Lower leg skin (tissue), 3 donors: Measurements from ENCODE around the gene NFATC4.
"Not testable (repeated sequence)": the region's sequence is repeated elsewhere in the genome, so short reads cannot be mapped to it uniquely, and the experiment has no call there.

Source experiments
- CTCF ChIP-seq, 3 donors: fragments of 450-650 bp; IDR thresholded peaks; one replicate each; pipeline ENCODE4 v1.5.1; 2016; ENCODE audit warnings: antibody characterized with exemption in 3 of 3, mild to moderate bottlenecking in 3 of 3, moderate library complexity in 2 of 3
- POLR2A ChIP-seq, 2 donors: fragments of 450-650 bp; IDR thresholded peaks; one replicate each; pipeline ENCODE4 v1.6.1; 2016 to 2017; ENCODE audit warnings: antibody characterized with exemption in 2 of 2, mild to moderate bottlenecking in 1 of 2, moderate library complexity in 1 of 2

GRCh38 chr14:24387579-24387978 is 19.6 kb downstream of the NFATC4 start:
- not testable (repeated sequence) for TF ChIP-seq POLR2A, CTCF (IDR thresholded peaks at IDR 0.05)
